Keratinocyte (primary cell): ENCODE data around the gene PRXL2B. TPM values are rescaled to one million over a fixed set of nuclear protein-coding genes. Genes with fewer than 3 reads are reported as not detected.

ENCODE experiments used
- DNase-seq: peaks from one replicate; pipeline ENCODE4 v3.0.0-alpha.2; 2011; ENCODE audit warnings: low read depth, missing footprints, low spot score
- FAIRE-seq: peaks from 2 replicates; lab custom pipeline; 2011; peaks lifted over from hg19 to GRCh38; lab: Jason Lieb, UNC
- H2AFZ ChIP-seq: 2 replicates; pipeline ENCODE4 v1.6.0; 2012; ENCODE audit warnings: low read length, control low read depth, inconsistent platforms; ENCODE audit not compliant: control insufficient read depth
- H3K27ac ChIP-seq: 2 replicates; pipeline ENCODE4 v1.5.1; 2011; ENCODE audit warnings: low read length; ENCODE audit not compliant: control insufficient read depth, insufficient read depth
- H3K27me3 ChIP-seq: 3 replicates; pipeline ENCODE4 v1.6.0; 2011; ENCODE audit warnings: low read length; ENCODE audit not compliant: control insufficient read depth, insufficient read depth; ENCODE audit errors: extremely low read depth
- H3K36me3 ChIP-seq, 2 experiments: 2 replicates in 1 of 2; 3 replicates in 1 of 2; pipeline ENCODE4 v1.5.1; 2011; ENCODE audit warnings: low read length in 2 of 2, mild to moderate bottlenecking in 1 of 2; ENCODE audit not compliant: control insufficient read depth in 2 of 2, insufficient read depth in 2 of 2; ENCODE audit errors: extremely low read depth in 1 of 2
- H3K4me1 ChIP-seq: 3 replicates; pipeline ENCODE4 v1.5.1; 2011; ENCODE audit warnings: low read length; ENCODE audit not compliant: control insufficient read depth, insufficient read depth; ENCODE audit errors: extremely low read depth
- H3K4me2 ChIP-seq: 3 replicates; pipeline ENCODE4 v1.6.0; 2011; ENCODE audit warnings: low read depth, low read length; ENCODE audit not compliant: control insufficient read depth, insufficient read depth; ENCODE audit errors: extremely low read depth
- H3K4me3 ChIP-seq, 3 experiments: fragments of 200-600 bp in 1 of 3; sonication (generic) in 1 of 3; 2 replicates in 2 of 3; 3 replicates in 1 of 3; pipeline ENCODE4 v1.5.1; 2011 to 2016; ENCODE audit warnings: low read length in 3 of 3, mild to moderate bottlenecking in 3 of 3, control low read depth in 2 of 3, inconsistent platforms in 1 of 3, low read depth in 1 of 3, mixed read lengths in 1 of 3, mixed run types in 1 of 3, moderate library complexity in 1 of 3; ENCODE audit not compliant: control insufficient read depth in 2 of 3, insufficient read depth in 2 of 3; ENCODE audit errors: extremely low read depth in 1 of 3
- H3K79me2 ChIP-seq: 2 replicates; pipeline ENCODE4 v1.6.0; 2012; ENCODE audit warnings: low read length; ENCODE audit not compliant: control insufficient read depth, insufficient read depth
- H3K9ac ChIP-seq: 3 replicates; pipeline ENCODE4 v1.6.0; 2011; ENCODE audit warnings: low read length; ENCODE audit not compliant: control insufficient read depth, insufficient read depth; ENCODE audit errors: extremely low read depth
- H3K9me1 ChIP-seq: 3 replicates; pipeline ENCODE4 v1.6.0; 2011; ENCODE audit warnings: low read length; ENCODE audit not compliant: control insufficient read depth, insufficient read depth; ENCODE audit errors: extremely low read depth
- H3K9me3 ChIP-seq: 2 replicates; pipeline ENCODE4 v1.5.1; 2012; ENCODE audit warnings: low read depth, low read length; ENCODE audit not compliant: control insufficient read depth
- H4K20me1 ChIP-seq: 3 replicates; pipeline ENCODE4 v1.6.0; 2011; ENCODE audit warnings: low read length; ENCODE audit not compliant: control insufficient read depth, insufficient read depth; ENCODE audit errors: extremely low read depth
- EZH2 ChIP-seq: IDR thresholded peaks from one replicate; pipeline ENCODE4 v1.6.1; 2012; ENCODE audit warnings: inconsistent platforms, mild to moderate bottlenecking, low read length, moderate library complexity
- dilution Hi-C: fragments of 300-500 bp; cut with MboI; formaldehyde crosslinking; loops from one replicate; pipeline ENCODE4 v1.7.0; 2020; ENCODE audit warnings: low sequenced_read_pairs; ENCODE audit not compliant: extremely low pct_ligation_motif_present
- polyA plus RNA-seq, 5 experiments: library from polyadenylated mRNA; depleted of rRNA in 3 of 5; stranded (reverse) in 3 of 5; stranded (forward) in 1 of 5; unstranded in 1 of 5; fragments of >200 nt; gene quantifications; 1 replicate in 1 of 5; 2 replicates in 3 of 5; 3 replicates in 1 of 5; pipeline versions ENCODE4 v1.2.1 to v1.2.3, GENCODE V29; 2011 to 2012; ENCODE audit warnings: missing spikeins in 2 of 5, low read depth in 1 of 5, low replicate concordance in 1 of 5
- TF ChIP-seq, protein P1 (sequence below), 3 experiments: IDR thresholded peaks in 1 of 3; conservative IDR thresholded peaks in 1 of 3; optimal IDR thresholded peaks in 1 of 3; 2 replicates in 2 of 3; 3 replicates in 1 of 3; pipeline versions ENCODE3 to v1.5.1; 2011; ENCODE audit warnings: low read length in 3 of 3, mild to moderate bottlenecking in 3 of 3, moderate library complexity in 2 of 3, control low read depth in 1 of 3, inconsistent platforms in 1 of 3; ENCODE audit not compliant: insufficient read depth in 2 of 3; ENCODE audit errors: extremely low read depth in 1 of 3

PRXL2B gene
- polyA plus RNA-seq, 1 donor (not counting 4 experiments of a cell fraction or from before 2014, with no cell fraction given), result 11.4 TPM

GRCh38 chr1:2605509-2606395 is 19.2 kb downstream of the PRXL2B start:
- Histone ChIP-seq H3K27ac (no peak overlapping the region), H3K4me3 (no peak overlapping the region), H3K9ac (no peak overlapping the region), H3K9me3 (no peaks in the 10 kb centered on the region), H2AFZ (no peak overlapping the region), H3K9me1 (no peaks in the 10 kb centered on the region), H3K4me2 (no peak overlapping the region), H3K27me3 (no peaks in the 10 kb centered on the region), H3K79me2 (no peaks in the 10 kb centered on the region), H3K36me3 (no peaks in the 10 kb centered on the region), H3K4me1 (no peaks in the 10 kb centered on the region), H4K20me1 (no peaks in the 10 kb centered on the region)
- dilution Hi-C loops, result no loop called here
- no peak for DNase-seq
- no peak for FAIRE-seq
- TF ChIP-seq, protein P1, sequence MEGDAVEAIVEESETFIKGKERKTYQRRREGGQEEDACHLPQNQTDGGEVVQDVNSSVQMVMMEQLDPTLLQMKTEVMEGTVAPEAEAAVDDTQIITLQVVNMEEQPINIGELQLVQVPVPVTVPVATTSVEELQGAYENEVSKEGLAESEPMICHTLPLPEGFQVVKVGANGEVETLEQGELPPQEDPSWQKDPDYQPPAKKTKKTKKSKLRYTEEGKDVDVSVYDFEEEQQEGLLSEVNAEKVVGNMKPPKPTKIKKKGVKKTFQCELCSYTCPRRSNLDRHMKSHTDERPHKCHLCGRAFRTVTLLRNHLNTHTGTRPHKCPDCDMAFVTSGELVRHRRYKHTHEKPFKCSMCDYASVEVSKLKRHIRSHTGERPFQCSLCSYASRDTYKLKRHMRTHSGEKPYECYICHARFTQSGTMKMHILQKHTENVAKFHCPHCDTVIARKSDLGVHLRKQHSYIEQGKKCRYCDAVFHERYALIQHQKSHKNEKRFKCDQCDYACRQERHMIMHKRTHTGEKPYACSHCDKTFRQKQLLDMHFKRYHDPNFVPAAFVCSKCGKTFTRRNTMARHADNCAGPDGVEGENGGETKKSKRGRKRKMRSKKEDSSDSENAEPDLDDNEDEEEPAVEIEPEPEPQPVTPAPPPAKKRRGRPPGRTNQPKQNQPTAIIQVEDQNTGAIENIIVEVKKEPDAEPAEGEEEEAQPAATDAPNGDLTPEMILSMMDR (optimal IDR thresholded peaks at IDR 0.05 in 1 of 3, IDR thresholded peaks at IDR 0.05 in 1 of 3, conservative IDR thresholded peaks at IDR 0.05 in 1 of 3; ENCODE audit: extremely low read depth in 1 of 3, insufficient read depth in 2 of 3, low read length in 3 of 3), result no peak
- no peak for TF ChIP-seq EZH2

DNA sequence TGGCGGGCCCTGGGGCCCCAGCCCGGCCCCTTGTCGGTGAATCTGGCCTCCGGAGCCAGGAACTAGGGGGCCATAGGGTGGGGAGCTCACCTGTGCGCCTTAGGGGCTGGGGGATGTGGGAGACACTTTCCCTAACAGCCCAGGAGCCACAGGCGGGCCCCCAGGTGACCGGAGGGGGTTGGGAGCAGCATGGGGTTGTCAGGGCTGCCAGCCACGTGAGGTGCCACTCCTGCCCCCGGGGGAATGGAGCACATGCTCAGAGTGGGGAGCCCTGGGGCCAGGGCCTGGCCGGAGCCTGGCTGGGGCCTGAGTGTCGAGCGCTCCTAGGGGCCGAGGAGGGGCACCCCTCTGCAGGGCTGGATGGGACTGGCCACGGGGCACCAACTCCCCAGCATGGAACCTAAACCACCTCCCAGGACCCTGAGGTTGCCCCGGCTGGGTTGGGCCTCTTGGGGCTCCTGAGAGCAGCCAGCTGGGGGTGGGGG is 19.9 kb downstream of the PRXL2B start:
- no peak for TF ChIP-seq EZH2
- TF ChIP-seq, protein P1 (optimal IDR thresholded peaks at IDR 0.05 in 1 of 3, IDR thresholded peaks at IDR 0.05 in 1 of 3, conservative IDR thresholded peaks at IDR 0.05 in 1 of 3; ENCODE audit: extremely low read depth in 1 of 3, insufficient read depth in 2 of 3, low read length in 3 of 3), result no peak
- H3K4me2 ChIP-seq, result no peak overlapping the region
- FAIRE-seq, result no peak

More for the DNA sequence above, 19.9 kb downstream of the PRXL2B start:
- no peak for DNase-seq
- no peaks in the 10 kb centered on the region for H3K4me1 ChIP-seq
- H3K27ac ChIP-seq, result no peak overlapping the region
- dilution Hi-C loops, result no loop called here
- no peaks in the 10 kb centered on the region for H3K79me2 ChIP-seq
- H3K27me3 ChIP-seq, result no peaks in the 10 kb centered on the region
- no peaks in the 10 kb centered on the region for H3K9me3 ChIP-seq
- H3K9ac ChIP-seq, result no peak overlapping the region
- no peaks in the 10 kb centered on the region for H3K36me3 ChIP-seq
- no peak overlapping the region for H3K4me3 ChIP-seq
- H4K20me1 ChIP-seq, result no peaks in the 10 kb centered on the region
- no peaks in the 10 kb centered on the region for H3K9me1 ChIP-seq
- no peak overlapping the region for H2AFZ ChIP-seq
